NT2/D1 (cell line): ENCODE measurements around the gene NPIPA7.
"Not testable (repeated sequence)": the region's sequence is repeated elsewhere in the genome, so short reads cannot be mapped to it uniquely, and the experiment has no call there.

Experiments
- SUZ12 ChIP-seq: IDR thresholded peaks from 2 replicates; pipeline ENCODE4 v1.6.1; 2011; ENCODE audit not compliant: insufficient read length, insufficient read depth; ENCODE audit errors: extremely low read depth
- YY1 ChIP-seq: IDR thresholded peaks from 2 replicates; pipeline ENCODE4 v1.6.1; 2011; ENCODE audit not compliant: insufficient read length, insufficient read depth
- ZNF274 ChIP-seq: IDR thresholded peaks from 2 replicates; pipeline ENCODE4 v1.6.1; 2011; ENCODE audit warnings: mild to moderate bottlenecking, low read depth, low read length

DNA sequence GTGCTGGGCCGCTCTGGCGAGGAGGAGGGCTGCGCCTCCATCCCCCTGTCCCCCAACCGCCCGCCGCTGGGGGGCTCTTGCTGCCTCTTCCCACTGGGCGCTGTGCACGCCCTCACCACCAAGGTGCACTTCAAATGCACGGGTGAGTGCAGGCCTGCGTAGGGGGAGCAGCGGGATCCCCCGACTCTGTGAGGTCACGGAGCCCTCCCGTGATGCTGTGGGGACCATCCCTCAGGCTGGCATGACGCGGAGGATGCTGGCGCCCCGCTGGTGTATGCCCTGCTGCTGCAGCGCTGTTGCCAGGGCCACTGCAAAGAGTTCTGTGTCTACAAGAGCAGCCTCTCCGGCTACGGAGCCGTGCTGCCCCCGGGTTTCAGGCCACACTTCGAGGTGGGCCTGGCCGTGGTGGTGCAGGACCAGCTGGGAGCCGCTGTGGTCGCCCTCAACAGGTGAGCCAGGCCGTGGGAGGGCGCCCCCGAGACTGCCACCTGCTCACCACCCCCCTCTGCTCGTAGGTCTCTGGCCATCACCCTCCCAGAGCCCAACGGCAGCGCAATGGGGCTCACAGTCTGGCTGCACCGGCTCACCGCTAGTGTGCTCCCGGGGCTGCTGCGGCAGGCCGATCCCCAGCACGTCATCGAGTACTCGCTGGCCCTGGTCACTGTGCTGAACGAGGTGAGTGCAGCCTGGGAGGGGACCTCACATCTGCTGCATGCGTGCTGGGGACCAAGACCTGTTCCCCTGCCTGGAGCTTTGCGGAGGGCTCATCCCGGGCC is 9.7 kb upstream of the NPIPA7 start:
- not testable (repeated sequence) for TF ChIP-seq YY1, SUZ12, ZNF274
